NCI-H82 treated with DMSO at 0.1 percent for 48 hours (cell line): ENCODE results near the gene DLG2.
"Not testable (repeated sequence)": the region's sequence is repeated elsewhere in the genome, so short reads cannot be mapped to it uniquely, and the experiment has no call there.

Experiments
- DNase-seq: peaks from one replicate; lab custom pipeline; 2025; ENCODE audit not compliant: unreplicated experiment; lab: John Stamatoyannopoulos, UW

The DLG2 gene

DNA sequence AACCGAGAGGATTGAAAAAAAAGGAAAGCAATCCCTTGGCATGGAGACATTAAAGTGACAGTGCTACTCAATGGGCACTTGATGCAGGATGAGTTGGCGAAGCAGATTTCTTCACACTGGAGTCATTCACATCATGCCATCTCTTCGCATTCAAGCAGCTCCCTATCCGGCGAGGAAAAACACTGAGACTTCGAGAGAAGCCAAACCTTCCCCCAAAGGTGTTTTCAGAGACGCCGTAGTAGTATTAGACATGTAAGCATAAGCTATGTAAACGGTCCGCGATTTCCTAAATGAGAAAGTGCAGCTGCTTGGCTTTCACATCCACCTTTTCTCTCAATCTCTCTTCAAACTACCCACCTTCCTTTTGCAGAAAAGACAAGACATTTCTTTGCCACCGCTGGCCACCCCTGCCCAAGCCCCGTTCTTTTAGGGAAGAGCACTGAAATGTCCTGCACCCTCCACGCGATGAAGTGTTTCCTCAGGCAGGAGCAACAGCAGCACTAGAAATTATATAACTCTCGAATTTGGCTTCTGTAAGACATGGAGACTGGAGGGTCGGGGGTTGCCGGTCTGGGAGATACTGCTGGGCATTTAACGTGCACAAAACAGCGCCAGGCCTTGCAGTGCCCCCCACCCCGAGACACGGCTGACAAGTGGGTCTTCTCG is at the start of gene DLG2:
Gene DLG2, minus strand, starts transcription at position 13 of the 666 bp plus-strand sequence.
- DNase-seq: no peak

DNA sequence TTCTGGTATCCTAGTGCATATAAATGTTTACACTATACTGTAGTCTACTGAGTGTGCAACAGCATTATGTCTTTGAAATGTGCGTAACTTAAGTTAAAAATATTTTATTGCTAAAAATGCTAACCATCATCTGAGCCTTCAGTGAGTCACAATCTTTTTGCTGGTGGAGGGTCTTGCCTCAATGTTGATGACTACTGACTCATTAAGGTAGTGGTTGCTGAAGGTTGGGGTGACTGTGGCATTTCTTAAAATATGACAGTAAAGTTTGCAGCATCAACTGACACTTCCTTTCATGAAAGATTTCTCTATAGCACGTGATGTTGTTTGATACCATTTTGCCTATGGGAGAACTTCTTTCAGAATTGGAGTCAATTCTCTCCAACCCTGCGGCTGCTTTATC is 46.2 kb upstream of the DLG2 start:
- DNase-seq: no peak

DNA sequence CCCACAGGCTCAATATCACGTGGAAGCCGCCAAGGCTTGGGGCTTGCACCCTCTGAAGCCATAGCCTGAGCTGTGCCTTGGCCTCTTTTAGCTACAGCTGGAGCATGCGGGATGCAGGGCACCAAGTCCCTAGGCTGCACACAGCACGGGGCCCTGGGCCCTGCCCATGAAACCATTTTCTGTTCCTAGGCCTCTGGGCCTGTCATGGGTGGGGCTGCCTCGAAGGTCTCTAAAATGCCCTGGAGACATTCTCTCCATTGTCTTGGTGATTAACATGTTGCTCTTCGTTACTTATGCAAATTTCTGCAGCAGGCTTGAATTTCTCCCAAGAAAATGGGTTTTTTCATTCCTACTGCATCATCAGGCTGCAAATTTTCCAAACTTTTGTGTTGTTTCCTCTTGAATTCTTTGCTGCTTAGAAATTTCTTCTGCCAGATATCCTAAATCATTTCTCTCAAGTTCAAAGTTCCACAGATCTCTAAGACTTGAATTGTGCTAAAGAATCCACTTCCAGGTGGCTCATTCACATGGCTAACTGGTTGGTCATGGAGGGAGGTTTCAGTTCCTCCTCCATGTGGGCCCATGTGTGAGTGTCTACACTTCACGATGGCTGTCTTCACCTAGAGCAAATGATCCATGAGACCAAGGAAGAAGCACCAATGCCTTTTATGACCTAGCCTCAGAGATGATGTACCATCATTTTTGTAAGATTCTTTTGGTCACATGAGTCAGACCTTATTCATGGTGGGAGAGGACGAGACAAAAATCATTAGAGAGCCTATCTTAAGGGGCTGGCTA is 45.2 kb upstream of the DLG2 start:
- DNase-seq: no peak

DNA sequence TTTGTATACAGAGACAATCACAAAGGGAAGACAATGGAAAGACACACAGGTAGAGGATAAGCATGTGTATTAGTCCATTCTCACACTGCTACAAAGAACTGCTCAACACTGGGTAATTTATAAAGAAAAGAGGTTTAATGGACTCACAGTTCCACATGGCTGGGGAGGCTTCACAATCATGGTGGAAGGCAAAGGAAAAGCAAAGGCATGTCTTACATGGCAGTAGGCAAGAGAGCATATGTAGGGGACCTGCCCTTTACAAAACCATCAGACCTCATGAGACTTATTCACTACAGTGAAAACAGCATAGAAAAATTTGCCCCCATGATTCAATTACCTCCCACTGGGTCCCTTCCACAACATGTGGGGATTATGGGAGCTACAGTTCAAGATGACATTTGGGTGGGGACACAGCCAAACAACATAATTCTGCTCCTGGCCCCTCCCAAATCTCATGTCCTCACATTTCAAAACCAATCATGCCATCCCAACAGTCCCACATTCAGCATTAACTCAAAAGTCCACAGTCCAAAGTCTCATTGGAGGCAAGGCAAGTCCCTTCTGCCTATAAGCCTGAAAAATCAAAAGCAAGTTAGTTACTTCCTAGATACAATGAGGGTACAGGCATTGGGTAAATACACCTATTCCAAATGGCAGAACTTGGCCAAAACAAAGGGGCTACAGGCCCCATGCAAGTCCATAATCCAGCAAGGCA is 44.0 kb upstream of the DLG2 start:
- DNase-seq: not testable (repeated sequence)

DNA sequence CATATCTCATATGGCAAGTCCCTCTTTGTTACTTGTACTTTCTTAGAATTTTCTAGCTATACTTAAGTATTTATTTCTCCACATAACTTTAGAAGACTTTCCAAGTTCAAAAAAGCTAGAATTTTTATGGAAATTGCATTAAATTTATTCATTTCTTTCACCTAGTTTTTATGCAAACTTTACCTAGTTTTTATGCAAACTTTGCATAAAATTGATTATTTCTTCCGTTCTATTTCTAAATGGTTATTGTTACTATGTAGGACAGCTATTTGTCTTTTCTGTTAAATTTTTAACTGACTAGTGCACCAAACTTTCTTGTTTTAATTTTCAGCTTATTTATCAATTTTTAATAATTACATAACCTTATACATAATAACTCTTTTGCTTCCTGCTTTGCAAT is 41.0 kb upstream of the DLG2 start:
- DNase-seq: no peak

DNA sequence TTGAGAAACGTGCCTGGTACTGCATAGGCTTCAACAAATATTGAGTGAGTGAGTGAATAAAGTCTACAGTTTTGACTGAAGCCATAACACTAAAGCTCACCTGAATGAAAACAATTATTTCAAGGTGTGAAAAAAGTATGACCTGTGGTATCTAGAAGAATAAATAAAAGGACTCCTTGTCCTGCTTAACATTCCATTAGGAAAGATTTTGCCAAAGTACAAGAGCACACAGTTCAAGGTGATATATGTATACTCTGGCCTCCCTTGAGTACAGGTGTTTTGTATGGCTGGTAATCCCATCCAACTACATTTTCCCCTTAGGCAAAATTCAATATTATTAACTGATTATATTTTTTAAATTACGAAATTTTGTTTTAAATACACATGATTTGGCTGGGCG is 39.5 kb upstream of the DLG2 start:
- DNase-seq: no peak

DNA sequence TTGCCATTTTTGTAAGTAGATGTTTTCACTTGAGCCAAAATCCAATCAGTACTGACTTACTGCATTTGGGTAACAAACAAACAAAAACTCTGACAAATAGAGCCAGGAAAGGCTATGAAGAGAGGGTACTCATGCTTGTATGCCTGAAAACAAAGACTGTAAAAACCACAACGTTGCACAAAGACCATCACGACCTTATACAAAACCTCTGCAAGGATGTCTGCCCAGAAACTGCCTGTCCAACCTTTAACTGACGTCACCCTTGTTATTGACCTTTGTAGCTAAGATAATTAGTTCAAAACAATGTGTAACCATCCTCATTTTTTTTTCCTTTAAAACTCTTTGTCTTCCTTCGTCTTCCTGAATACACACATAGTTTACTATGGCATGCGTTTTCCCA is 38.6 kb upstream of the DLG2 start:
- no peak for DNase-seq

DNA sequence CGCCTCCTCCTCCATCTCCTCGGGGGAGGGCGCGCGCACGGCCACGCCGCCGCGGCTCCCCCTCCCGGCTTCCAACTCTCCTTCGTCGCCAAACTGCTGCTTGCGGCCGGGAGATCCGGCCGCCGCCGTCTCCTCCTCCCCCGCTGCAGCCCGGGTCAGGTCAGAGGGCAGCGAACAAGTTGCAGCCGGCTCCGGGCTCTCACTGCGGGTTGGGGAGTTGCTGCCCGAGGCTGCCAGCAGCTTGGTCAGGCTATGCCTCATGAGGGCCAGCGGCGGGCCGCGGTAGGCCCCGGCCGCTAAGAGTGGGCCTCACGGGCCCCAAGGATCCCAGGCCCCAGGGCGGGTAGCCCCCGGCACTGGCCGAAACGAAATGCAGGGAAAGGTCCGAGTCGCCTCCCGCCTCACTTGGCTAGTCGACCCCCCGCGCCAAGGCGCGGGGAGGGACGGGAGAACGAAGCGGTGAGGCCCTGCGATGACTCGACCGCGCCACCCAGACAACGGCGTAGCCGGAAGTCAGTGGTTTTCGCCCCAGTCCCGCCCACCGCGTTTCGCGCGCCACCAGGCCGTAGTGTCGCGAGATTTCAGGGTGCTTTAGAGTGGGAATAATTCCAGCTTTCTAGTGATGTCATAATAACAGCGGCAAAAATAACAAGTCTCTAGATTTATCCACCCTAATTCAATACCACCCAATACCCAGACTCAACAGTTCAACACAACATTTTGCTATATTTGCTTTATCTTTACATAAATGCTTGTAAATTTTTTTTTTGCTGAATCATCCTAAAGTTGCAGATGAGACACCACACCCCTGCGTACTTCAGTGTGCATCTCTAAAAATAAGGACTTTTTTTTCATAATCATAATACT is 37.7 kb upstream of the DLG2 start, which contains the start of gene CREBZF:
Gene CREBZF, minus strand, starts transcription at position 515 of the 867 bp plus-strand sequence. Its CDS starts 254 bp downstream, at position 261.
- DNase-seq: peak; percentile 87

DNA sequence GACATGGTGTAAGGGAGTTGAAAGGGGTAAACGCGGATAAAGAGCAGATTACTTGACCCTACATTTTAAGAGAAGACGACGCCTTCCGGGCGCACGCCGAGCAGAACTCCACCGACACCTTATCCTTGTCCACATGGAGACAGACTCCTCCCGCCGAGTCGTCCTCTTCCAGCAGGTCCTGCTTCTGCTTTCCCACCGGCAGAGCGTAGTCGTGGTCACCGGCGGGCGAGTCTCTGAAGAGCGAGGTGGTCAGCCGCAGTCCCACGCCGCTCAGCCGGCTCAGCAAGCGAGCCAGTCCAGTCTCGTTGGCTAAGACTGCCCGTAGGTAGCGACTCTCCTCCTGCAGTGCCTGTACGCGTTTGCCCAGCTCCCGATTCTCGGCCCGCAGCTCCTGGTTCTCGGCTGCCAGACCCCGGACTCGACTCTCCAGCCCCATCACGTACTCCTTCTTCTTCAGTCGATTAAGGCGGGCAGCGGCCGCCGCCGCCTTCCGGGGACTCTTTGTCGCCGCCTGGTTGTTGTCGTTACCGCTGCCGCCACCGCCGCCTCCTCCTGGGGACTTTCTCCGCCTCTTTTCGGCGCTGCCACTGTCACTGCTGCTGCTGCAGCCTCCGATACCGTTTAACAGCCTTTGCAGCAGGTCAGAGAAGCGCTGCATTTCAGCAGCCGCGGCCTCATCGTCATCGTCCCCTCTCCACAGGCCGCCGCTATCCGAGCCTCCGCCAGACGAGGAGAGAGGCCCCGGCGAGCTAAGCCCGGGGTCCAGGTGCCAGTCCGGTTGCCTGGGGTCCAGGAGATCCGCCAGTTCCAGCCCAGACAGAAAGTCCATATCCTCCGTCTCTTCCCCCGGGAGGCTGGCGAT is 36.8 kb upstream of the DLG2 start:
- DNase-seq: peak; percentile 30

DNA sequence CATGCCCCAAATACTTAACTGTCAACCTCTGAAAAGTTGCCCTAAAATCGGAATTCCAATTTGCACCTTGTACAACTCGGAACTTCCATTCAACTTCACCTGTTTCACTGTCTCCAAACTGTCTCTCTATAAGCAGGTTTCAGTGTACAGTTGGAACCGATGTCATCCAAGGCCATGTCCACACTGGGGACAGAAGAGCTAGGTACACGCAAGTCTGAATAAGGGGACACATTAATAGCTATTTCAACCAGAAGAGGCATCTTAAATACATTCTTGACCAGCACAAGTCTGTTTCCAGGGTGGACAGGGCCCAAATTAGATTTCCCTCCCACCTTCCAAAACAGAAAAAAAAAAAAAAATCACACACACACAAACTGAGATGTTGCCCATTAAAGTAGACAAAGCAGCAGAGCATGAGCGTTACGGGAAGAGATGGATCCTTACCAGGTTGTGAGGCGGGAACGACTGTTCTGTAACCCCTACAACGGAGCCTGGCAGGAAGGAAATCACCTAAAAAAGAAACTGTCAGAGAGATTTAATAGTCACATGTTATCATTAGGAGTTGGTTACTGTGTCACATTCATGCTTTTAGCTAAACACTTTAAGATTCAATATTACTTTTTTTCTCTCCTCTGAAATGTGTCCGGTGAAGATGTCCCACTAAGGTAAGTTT is 36.1 kb upstream of the DLG2 start:
- no peak for DNase-seq

DNA sequence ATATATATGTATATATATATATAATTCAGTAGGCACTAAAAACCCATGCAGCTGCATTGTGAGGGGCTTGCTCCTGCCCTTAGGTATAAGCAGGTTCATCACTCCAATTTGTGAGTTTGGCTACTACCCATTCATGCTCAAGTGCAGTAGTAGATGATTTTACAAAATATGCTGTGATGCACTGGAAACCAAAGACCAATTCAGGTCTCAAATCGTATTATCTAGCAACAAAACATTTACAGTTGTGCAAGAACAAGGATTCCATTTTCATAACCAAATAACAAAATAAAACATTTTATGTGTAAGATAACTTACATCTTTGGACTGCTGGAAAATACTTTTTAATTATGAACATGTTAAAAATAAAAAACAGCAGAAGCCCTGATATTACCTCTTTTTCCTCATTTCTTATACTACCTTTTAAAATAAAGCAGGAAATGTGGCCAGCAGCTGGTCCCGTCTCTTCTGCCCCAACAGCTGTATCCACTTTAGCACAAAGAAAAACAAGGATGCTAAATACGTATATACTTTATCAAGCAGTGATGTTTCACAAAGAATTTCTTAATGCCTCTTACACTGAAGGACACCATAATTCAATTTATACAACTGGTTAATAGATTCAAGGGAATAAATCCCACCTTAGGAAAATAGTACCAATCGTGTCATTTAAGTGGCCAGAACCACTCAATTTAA is 35.0 kb upstream of the DLG2 start:
- DNase-seq: no peak

DNA sequence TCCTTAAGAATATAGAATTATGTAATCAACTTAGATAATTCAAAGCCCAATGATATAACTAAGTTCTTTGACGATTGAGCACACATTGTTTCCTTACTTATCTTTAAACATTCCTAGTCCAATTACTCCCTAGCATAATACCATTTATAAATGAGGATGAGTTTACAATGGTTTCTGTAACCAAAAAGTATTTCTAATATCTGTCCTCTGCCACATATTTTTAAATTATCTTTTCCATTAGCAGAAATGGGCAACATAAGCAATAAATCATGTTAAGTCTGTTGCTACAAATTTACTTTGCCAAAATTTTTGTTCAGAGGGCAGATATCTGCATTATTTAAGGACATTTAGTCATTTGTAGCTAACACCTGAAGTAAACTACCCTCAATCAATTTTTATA is 31.0 kb upstream of the DLG2 start:
- no peak for DNase-seq

DNA sequence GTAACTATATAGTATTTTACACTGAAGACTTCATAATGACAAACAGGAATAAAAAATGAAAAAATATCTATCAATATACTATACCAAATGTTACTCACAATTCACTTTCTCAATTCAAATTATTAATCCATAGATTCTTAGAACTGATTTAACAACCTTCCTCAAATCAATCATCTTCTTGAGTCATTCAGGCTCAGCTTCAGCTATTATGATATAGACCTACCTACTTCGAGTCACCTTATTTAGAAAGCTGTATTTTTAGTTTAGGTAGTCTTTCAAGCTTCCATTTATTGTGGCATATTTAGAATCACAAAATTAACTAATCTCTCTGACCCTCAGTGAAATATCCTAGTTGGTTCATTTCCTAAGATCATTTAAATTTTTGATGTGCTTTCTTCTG is 29.6 kb upstream of the DLG2 start:
- no peak for DNase-seq

DNA sequence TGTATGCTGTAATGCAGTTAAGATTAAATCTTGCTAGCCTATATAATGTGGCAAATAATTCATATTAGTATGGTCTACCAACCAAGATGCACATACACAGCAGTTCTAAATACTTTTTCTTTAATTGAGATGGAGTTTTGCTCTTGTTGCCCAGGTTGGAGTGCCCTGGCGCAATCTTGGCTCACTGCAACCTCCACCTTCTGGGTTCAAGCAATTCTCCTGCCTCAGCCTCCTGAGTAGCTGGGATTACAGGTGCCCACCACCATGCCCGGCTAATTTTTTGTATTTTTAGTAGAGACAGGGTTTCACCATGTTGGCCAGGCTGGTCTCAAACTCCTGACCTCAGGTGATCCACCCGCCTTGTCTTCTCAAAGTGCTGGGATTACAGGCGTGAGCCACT is 27.2 kb upstream of the DLG2 start:
- not testable (repeated sequence) for DNase-seq

DNA sequence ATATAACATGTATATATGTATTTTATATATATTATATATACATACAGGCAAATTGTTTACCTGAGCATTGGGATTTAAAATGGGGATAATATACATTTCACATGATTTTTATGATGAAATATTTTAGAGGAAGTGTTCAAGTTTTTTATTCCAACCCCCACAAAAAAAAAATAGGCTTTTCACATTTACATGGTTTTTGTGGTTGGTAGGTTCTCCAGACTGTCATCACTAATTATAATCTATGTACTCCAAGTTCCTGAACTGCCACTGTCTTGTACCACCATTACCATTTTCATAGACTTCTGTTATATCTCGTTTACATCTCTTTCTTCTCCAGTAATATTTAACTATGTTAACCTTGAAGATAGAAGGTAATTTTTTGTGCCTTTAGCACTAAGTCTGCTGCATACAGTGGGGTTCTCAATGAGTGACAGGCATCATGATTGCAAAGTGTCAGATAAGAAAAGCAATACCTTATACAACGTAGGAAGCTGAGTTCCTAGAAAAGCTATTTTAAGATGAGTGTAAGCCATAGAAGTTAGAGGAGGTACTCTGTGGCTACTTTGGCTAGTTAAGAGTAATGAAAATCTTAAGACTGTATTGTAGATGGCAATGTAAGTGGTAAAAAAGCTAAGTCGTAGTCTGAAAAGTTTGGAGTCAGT is 25.8 kb upstream of the DLG2 start:
- DNase-seq: no peak

DNA sequence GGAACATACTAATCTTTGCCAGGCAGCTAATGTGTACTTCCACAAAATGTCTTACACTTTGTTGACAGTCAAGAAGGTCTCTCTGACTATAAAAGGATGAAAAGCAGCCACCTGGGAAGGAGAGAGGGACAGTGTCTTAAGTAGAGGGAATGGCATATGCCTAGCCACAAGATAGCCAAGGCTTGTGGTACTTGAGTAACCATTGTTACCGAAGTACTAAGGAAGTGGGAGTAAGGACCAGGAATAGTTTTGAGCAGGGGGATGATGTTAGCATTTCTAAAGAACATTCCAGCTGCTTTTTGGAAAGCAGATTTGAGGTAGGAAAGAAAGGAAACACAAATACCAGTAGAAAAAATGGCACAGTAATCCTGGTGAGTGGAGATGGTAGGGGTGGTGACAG is 24.0 kb upstream of the DLG2 start:
- no peak for DNase-seq

DNA sequence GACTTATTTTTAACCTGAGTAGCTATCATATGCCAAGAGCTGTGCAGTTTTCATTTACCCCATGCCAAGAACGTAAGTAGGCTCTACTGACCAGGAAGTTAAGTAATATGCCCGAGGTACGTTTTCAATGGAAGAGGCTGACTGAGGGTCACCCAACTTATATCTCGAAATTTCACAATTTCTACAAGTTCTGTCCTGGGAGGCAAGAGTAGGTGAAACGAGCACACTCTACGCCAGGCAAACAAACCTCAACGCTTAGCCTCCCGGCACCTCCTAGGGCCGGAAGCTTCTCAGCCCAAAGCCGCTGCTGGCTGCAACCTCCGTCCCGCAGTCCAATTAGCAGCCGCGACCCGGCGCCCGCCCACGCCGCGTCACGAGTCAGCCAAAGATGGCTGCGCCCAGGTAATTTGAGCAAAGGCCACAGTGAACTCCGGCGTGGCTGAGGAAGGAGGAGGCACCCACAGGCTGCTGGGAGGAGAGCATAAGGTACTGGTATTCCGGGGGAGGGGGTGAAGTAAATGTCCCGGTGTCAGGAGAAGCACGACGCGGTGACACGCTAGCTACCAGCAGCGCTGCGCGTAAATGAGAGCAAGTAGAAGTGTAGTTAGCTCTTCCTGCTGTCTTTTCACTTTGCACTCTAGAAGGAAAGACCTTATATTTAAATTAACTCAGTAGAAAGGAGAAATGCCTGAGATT is 20.6 kb upstream of the DLG2 start, which contains the start of gene TMEM126A:
Gene TMEM126A, plus strand, starts transcription at position 364 of the 696 bp plus-strand sequence. CDS start 2,289 bp downstream, outside the sequence.
- DNase-seq: peak; percentile 76

DNA sequence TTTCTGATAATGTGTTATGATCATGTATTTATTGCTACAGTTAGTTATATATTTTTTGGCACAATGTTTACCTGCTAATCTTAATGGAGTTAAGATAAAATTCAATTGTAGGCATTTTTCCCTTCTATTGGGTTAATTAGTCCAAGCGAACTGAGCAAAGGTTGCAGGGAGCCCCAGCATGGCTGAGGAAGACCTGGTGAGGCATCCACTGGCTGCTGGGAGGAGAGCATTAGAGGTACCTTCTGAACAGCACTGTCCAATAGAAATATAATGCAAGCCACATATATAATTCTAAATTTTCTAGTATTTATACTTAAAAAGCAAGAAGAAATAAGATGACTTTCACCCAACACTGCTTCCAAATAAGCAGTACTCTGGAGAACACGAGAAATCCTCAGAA is 19.9 kb upstream of the DLG2 start:
- DNase-seq: no peak
